Measurements from ENCODE around the gene KRTAP20-2.

The KRTAP20-2 gene

GRCh38 chr21:30676737-30677136 is 41.7 kb downstream of the KRTAP20-2 start:
- no peak for DNase-seq

- no peak for DNase-seq
Observed at GRCh38 chr21:30680586-30680985, 45.6 kb downstream of the KRTAP20-2 start.

GRCh38 chr21:30684506-30684905 is 49.5 kb downstream of the KRTAP20-2 start:
- DNase-seq, result no peak

Data from eye (tissue), 1 donor.